HG02840 (cell line): ENCODE measurements around the gene MDM1.

Experiments
- ATAC-seq: cut with Tn5 transposase; IDR thresholded peaks from one replicate; pipeline ENCODE4 v1.9.1; 2021; ENCODE audit warnings: mild to moderate bottlenecking, moderate library complexity, moderate number of reproducible peaks; ENCODE audit not compliant: unreplicated experiment, low FRiP score

Gene MDM1

GRCh38 chr12:68331869-68332727, at the start of gene MDM1:
Gene MDM1 (minus strand): TSS chr12:68332362. CDS start chr12:68332245, 117 bp downstream.
- ATAC-seq = peak; percentile 100

DNA sequence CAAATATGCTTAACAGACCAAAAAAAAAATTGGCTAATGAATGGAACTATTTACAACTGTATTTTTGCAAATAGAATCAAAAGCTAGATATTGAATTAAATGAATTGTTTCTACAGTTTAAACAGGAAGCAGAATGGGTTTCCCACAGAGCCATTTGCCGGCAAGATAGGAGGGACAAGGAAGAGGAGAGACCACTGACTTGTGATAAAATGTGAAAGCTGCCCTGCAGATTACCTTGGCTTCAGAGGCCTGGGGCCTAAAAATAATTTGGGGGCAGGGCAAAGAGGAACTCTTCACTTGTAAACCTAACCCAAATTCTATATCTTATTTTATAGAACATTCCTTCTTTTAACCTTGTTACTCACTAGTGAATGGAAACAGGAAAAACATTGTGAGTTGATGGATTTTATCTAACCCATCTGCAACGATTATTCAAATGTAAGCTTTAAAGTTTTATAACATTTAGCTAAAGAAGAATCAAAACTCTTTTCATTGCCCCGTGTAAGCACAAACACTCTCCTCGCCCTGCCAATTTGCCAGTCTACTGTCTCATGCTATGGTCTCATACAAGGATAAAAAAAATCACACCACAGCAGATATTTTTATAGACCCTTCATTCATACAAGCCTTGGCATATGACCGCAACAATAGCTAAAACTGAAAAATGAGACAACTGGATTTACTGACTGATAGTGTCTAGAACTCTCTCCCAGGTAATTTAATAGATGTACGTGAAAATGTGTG, 49.5 kb upstream of the MDM1 start:
- no peak for ATAC-seq

GRCh38 chr12:68378872-68379606, 46.9 kb upstream of the MDM1 start:
- no peak for ATAC-seq

DNA sequence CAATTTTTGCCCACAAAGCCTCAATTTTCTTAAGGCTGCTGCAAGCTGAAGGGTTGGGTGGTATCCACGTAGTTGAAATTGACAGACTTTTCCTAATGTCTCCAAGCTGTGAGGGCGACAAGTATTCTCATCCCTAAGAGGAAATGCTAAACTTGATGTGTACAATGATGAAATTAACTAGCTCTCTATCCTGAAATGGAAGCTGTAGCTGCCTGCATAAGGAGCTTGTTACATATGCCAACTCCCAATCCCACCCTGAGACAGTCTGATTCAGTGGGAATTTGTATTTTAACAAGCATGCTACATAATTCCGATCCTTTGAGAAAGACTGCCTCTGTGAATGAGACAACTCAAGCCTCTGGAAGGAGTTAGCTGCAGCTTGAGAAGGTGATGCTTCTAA, 45.7 kb upstream of the MDM1 start:
- ATAC-seq = no peak

DNA sequence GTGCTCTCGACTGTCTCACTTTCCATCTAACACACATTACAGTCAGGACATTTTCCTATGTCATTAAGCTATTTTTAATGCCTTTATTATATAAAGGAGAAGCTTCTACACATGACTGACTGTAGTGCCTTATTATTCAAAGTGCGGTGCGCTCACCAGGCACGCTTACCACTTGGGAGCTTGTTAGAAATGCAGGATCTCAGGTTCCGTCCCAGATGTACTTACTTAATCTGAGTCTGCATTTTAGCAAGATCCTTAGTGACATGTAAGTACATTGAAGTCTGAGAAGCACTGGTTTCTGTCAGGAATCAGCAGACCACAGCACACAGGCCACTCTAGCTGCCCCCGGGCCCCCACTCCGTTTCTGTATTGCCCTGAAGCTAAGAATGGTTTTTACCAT, 44.7 kb upstream of the MDM1 start:
- no peak for ATAC-seq

DNA sequence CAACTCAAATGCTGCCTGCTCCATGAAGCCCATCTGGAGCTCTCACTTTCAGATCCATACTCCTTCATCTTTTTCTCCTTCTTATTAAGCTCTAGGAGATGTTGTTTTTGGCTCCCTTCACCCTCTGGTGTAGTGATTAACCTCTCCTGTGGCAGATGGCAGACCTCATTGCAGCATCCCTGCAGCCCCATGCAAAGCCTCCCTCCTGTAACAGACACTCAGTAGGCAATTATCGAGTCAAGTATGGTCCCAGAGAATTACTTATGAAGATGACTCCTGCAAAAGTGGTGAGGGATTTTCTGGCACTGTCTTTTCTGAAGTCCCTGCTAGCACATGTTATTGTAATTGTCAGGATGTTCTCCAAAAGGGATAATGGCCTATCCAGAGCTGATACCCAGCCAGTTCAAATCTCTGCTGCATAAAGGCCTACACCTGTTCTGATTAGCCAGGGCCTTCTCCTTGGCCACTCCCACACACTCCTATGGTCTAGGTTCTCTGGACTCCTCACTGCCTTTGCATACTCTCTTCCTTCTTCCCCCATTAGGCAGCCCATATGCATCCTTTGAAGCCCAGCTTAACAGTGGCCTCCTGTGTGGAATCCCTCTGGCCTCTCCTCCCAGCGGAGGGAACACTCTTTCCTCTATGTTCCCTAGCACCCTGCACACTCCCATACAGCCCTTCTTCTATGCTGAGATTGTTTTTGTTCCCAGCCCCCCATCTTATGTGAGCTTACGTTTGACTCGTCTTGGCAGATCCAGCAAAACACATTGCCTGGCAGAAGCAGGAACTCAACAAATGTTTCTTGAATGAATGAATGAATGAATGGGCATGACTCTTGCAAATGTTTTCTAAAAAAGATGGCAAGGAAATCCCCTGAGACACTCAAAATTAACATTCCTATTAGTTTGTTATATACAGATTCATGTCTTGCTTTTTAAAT, 43.9 kb upstream of the MDM1 start:
- ATAC-seq = no peak

DNA sequence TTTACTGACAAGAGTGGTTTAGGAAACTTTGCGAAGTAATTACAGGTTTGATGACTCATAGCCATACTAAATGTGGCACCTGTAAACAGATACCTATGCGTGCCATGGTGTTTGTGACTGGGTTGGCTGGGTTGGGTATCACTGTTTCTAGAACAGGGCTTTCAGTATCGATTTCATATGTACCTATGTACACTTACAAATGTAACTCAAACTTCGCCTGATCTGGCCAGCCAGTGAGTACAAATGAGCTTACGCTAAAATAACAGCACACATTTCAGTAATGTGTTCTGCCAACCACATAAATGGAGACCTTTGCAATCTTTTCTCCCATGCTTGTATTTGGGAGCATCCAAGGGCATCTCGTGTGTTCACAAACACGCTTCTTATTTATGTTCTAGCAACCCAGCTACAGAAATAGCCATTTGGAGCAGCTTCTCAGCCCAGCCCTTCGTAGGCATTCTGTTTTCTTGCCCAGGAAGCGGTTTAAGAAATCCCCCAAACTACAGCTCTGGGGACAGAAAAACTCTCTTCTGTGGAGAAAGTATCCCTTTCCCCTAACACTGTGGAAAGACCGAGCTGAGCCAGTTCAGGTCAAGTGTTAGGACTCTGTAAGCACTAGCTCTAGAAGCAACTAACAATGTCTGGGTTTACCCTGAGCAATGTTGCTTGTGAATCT, 42.3 kb upstream of the MDM1 start:
- ATAC-seq = peak; percentile 82

- ATAC-seq = no peak
These were observed 38.5 kb upstream of the MDM1 start for GRCh38 chr12:68370667-68371066.

DNA sequence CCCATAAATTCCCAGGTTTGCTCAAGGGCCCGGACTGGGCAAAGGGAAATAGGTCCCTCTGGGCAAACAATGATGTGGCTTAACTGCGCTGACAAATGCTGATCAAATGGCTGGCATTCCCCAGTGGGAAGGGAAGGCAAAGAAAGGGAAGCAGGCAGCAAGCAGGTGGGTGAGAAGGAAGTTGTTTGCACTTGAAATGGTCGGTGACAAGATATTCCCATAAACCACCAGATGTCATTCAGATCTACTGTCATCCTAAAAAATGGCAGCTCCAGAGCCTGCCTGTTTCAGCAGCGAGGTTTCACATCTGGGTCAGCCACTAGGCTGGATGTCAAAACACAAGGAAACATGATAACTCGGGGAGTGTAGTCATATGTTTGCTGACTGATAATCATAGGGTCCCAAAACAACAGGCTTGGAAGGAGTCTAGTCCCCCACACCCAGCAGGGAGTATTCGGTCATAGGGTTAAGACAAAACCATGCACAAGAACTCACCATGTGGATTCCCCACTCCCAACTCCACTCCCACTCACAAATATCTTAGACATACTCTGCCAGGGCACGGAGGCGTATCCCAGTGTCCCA, 37.9 kb upstream of the MDM1 start:
- ATAC-seq = no peak

DNA sequence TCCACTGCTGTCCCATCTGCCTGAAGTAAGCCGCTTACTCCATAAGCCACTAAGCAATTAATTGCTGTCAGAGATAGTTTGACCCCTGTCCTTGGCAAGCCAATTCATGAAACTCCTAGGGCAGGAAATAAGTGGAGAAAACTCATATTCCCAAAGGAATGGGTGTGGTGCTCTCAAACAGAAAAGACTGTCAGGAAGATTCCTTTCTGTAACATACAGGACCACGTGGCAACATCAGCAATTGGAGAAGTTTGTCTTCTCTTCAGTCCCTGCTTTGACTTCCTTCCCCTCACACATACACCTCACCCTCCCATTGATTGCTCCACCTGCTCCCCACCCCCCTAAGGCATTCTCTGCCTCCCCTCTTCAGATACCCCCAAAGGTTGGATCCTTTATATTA, 36.2 kb upstream of the MDM1 start:
- no peak for ATAC-seq

DNA sequence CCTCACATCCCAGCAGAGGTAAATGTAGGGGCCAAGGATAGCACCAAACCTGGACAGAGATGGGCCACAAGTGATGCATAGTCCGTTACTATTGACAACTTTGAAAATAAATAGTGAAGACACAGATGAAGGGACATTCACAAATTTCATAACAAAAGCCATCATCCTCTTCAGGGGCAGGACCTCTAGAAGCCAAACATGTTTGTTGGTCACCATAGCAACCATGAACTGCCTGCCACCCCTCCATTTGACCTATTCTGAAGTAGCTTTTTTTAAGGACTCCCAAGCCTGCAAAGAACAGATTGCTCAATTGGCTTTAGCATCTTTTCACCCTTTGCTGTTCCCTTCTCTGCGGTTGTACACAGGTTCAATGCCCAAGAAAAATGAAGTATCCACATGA, 35.7 kb upstream of the MDM1 start:
- ATAC-seq = no peak

DNA sequence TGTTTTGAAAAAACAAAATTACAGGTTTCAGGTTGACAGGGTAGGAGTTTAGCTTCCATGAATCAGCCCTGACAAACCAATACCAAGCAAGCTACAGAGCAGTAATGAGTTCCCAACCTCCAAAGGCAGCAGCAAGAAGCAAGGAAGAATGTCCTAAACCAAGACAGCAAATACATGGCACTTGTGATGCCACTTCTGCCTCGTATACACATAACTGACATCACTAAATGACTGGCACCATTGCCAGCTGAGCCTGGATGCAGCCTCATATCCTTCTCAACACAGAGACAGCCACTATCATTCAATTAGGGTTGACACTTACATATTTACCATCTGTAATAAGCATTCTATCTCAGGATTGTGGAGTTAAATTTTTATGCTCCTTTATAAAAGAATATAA, 35.0 kb upstream of the MDM1 start:
- no peak for ATAC-seq

- ATAC-seq = peak; percentile 78
These were observed 32.9 kb upstream of the MDM1 start for GRCh38 chr12:68364893-68365725.

DNA sequence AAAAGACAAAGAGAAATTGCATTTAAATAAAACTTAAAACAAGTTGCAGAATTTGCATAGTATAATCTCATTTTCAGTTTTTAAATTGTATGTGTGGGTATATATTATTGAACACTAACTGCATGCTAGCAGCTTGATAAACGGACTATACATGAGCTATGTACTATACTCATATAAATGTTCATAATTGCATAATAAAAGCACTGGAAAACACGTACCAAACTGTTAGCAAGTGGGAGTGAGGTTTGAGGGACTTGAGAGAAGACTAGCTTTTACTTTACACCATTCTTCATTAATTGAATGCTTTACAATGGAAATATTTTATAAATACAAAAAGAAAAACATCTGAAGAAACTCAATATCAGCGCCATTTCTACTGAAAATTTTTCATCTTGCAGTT, 32.2 kb upstream of the MDM1 start:
- no peak for ATAC-seq

DNA sequence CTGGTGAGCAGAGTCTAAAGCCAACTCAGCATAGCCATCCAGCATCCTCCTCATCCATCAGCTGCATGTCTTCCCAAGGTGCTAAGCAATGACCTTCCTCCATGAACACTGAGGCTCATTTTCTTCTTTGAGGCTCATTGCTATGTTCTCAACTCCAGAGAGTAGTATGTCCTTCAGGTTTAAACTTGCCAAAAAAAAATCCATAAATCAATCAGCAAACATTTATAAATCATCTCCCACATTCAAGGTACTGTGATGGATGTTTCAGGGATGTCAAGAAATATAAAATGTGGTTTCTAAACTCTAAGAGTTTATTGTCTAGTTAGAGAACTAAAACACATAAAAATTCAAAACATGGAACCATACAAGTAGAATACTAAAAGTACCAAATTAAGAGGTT, 29.8 kb upstream of the MDM1 start:
- ATAC-seq = no peak

DNA sequence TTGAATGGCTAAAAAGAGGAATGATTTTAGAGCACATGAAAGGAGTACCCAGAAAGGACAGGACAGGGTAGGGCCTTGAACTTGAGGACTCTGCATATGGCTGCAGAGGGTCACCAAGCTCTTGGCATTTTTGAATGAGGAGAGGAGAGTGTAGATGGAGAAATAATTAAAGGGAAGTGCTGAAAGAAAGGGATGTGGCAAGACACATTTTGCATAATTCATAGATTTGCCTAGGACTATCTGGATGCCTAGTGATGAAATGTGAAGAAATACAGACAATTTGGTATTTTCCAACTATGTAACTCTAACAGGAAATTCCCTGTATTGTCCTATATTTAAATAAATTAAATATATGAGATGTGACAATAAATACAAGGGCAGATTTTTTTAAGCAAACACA, 27.5 kb upstream of the MDM1 start:
- ATAC-seq = no peak

DNA sequence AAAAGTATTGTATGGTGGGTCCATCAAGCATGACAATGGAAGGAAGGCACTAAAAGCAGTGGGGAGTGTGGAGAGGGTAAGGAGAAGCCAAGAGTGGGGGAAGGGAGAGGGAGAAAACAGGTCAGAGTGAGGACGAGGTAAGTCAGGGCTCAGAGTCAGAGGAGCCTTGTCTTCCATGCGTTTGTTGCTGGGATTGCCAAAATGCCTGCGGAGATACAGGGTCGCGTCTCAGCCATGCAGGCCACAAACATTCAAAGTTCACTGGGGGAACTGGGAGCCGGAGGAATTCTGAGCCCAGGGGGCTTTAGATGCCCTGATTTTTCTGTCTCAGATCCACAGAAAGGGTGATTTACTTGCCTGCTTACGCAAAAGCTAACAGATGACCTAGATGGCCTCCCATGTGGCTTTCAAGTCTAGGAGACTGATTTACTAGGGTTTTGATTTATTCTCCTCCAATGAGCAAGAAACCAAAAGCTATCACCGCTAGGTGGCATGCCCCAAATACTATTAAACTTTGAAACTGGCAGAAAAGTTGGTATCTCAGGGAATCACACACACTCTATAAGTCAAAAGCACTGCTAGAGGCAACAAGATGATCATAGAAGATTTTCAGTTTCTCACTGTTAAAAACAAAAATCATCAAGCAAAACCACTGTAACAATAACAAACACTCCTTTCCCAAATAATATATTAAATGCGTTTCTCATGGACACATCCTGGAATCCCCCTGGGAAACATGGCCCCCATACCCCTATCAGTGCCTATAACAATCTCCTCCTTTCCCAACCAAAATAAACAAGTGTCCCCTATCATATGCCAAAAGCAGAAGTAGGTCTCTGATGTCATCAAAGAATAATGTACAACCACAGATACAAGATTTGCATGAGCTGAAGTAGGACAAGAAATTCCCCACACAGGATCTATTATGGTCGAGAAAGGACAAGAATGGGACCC, 26.6 kb upstream of the MDM1 start:
- ATAC-seq = peak; percentile 55
